GM12878 (cell line): ENCODE data around the gene SEMA3B. TPM values are rescaled to one million over a fixed set of nuclear protein-coding genes. Genes with fewer than 3 reads are reported as not detected.

Experiments used
- BACH1 ChIP-seq: fragments of 450-650 bp; IDR thresholded peaks from 2 replicates; pipeline ENCODE4 v1.6.1; 2017; ENCODE audit warnings: mild to moderate bottlenecking, borderline replicate concordance
- EGR1 ChIP-seq, 2 experiments: IDR thresholded peaks; 1 replicate in 1 of 2; 2 replicates in 1 of 2; pipeline ENCODE4 v1.6.1; 2011 to 2012; ENCODE audit warnings: low read depth in 2 of 2, low read length in 2 of 2, borderline replicate concordance in 1 of 2, mild to moderate bottlenecking in 1 of 2, moderate library complexity in 1 of 2
- FOS ChIP-seq: IDR thresholded peaks from 3 replicates; pipeline ENCODE4 v1.6.1; 2011; ENCODE audit warnings: borderline replicate concordance; ENCODE audit not compliant: insufficient read length; ENCODE audit errors: extremely low read depth
- GATAD2B ChIP-seq: fragments of 450-650 bp; conservative IDR thresholded peaks from 2 replicates; pipeline ENCODE4 v1.6.1; 2017; ENCODE audit warnings: low read depth, mild to moderate bottlenecking, moderate library complexity
- MTA3 ChIP-seq: IDR thresholded peaks from 2 replicates; pipeline ENCODE4 v1.6.1; 2012; ENCODE audit warnings: low read length, inconsistent platforms, borderline replicate concordance
- NR2C2 ChIP-seq: IDR thresholded peaks from 2 replicates; pipeline ENCODE4 v1.6.1; 2011; ENCODE audit warnings: borderline replicate concordance, low read depth; ENCODE audit not compliant: control insufficient read depth, insufficient read length
- PAX5 ChIP-seq: IDR thresholded peaks from 2 replicates; pipeline ENCODE4 v1.6.1; 2011; ENCODE audit warnings: low read depth, low read length, borderline replicate concordance
- POLR2A ChIP-seq: IDR thresholded peaks from 2 replicates; pipeline ENCODE4 v1.6.1; 2011; ENCODE audit warnings: low read depth, mild to moderate bottlenecking, low read length
- RELB ChIP-seq: fragments of 450-650 bp; IDR thresholded peaks from 2 replicates; pipeline ENCODE4 v1.6.1; 2017; ENCODE audit warnings: low read depth, mild to moderate bottlenecking, moderate library complexity
- ZBTB4 ChIP-seq: fragments of 450-650 bp; formaldehyde crosslinking; IDR thresholded peaks from 2 replicates; pipeline ENCODE4 v1.4.0; 2022; ENCODE audit warnings: mild to moderate bottlenecking, moderate library complexity
- ZNF217 ChIP-seq: fragments of 450-650 bp; IDR thresholded peaks from 2 replicates; pipeline ENCODE4 v1.6.1; 2017; ENCODE audit warnings: antibody characterized with exemption, mild to moderate bottlenecking
- polyA plus RNA-seq, 11 experiments: library from polyadenylated mRNA; depleted of rRNA in 4 of 11; unstranded in 6 of 11; stranded (reverse) in 5 of 11; fragments of >200 nt; fragmentation: Nextera tagmentation in 4 of 11; fragmentation: Illumina TruSeq in 1 of 11; extraction: Ambion mirVana in 4 of 11; extraction: Trizol in 1 of 11; gene quantifications; 1 replicate in 1 of 11; 2 replicates in 10 of 11; pipeline versions ENCODE4 v1.2.1 to v1.2.3, GENCODE V29; 2011 to 2016; ENCODE audit warnings: inconsistent platforms in 2 of 11, missing spikeins in 2 of 11, low read depth in 1 of 11
- total RNA-seq, 4 experiments: library from RNA; depleted of rRNA in 3 of 4; stranded (reverse); fragments of >200 nt in 3 of 4; fragmentation: Illumina TruSeq in 1 of 4; extraction: Trizol in 1 of 4; gene quantifications; 2 replicates each; pipeline versions ENCODE4 v1.2.1 to v1.2.3, GENCODE V29; 2013 to 2021

Gene SEMA3B
- total and polyA plus RNA-seq, 10 of the 15 experiments (the other 5 are each of a cell fraction or from before 2014, with no cell fraction given) = 0.06 to 0.59 (median 0.14) TPM; not detected in 2

- no peak for TF ChIP-seq ZNF217
- TF ChIP-seq RELB = no peak
- no peak for TF ChIP-seq FOS
- TF ChIP-seq ZBTB4 = no peak
- no peak for TF ChIP-seq NR2C2
- TF ChIP-seq MTA3 = no peak
- TF ChIP-seq GATAD2B = no peak
- TF ChIP-seq POLR2A = peak; percentile 69
- TF ChIP-seq BACH1 = 0 out of 2 replicates have a peak, but pooled peaks have one; percentile 14
- TF ChIP-seq EGR1 (IDR thresholded peaks at IDR 0.05; ENCODE audit: borderline replicate concordance in 1 of 2, low read depth in 2 of 2, low read length in 2 of 2) = no peak
- TF ChIP-seq PAX5 = no peak
Measured at GRCh38 chr3:50237133-50237651, 31.8 kb upstream of the SEMA3B start (continued).
